ENCODE data around the gene KRTAP10-3.

Gene KRTAP10-3

GRCh38 chr21:44527156-44527982, 31.2 kb downstream of the KRTAP10-3 start:
- no peak for DNase-seq

GRCh38 chr21:44526096-44526997, 32.2 kb downstream of the KRTAP10-3 start:
- DNase-seq, result no peak

- no peak for DNase-seq
Measured at GRCh38 chr21:44525391-44526095, 33.1 kb downstream of the KRTAP10-3 start.

GRCh38 chr21:44524414-44525371, 33.9 kb downstream of the KRTAP10-3 start:
- no peak for DNase-seq

- no peak for DNase-seq
Measured at GRCh38 chr21:44523567-44524413, 34.8 kb downstream of the KRTAP10-3 start.

- no peak for DNase-seq
Measured at GRCh38 chr21:44522753-44523204, 35.8 kb downstream of the KRTAP10-3 start.

GRCh38 chr21:44521928-44522752, 36.5 kb downstream of the KRTAP10-3 start:
- DNase-seq, result no peak

- DNase-seq, result no peak
Measured at GRCh38 chr21:44521301-44521927, 37.2 kb downstream of the KRTAP10-3 start.

GRCh38 chr21:44520326-44521300, 38.0 kb downstream of the KRTAP10-3 start:
- DNase-seq, result no peak

- DNase-seq, result no peak
Measured at GRCh38 chr21:44519346-44520325, 39.0 kb downstream of the KRTAP10-3 start.

- no peak for DNase-seq
Measured at GRCh38 chr21:44518686-44519085, 39.9 kb downstream of the KRTAP10-3 start.

- no peak for DNase-seq
Measured at GRCh38 chr21:44517175-44517899, 41.3 kb downstream of the KRTAP10-3 start.

GRCh38 chr21:44516828-44517174, 41.8 kb downstream of the KRTAP10-3 start:
- DNase-seq, result no peak

GRCh38 chr21:44516342-44516741, 42.3 kb downstream of the KRTAP10-3 start:
- DNase-seq, result no peak

- DNase-seq, result no peak
Measured at GRCh38 chr21:44515359-44516165, 43.0 kb downstream of the KRTAP10-3 start.

Data from NCI-H510A (cell line).